Vagina (tissue), 2 donors: Measurements from ENCODE around the gene SKIC3.

Experiments used
- POLR2AphosphoS5 ChIP-seq, 2 donors: sonication (generic); formaldehyde crosslinking; IDR thresholded peaks; one replicate each; pipeline ENCODE4 v1.9.0; 2017; ENCODE audit warnings: antibody characterized with exemption in 2 of 2, mild to moderate bottlenecking in 2 of 2, low read depth in 1 of 2; ENCODE audit not compliant: insufficient read depth in 1 of 2
- TF ChIP-seq, protein P1 (sequence below), 3 experiments: fragments of 450-650 bp in 2 of 3; fragments of 200-600 bp in 1 of 3; sonication (generic) in 1 of 3; IDR thresholded peaks; one replicate each; pipeline ENCODE4 v1.5.1; 2017 to 2019; ENCODE audit warnings: antibody characterized with exemption in 3 of 3, mild to moderate bottlenecking in 2 of 3, moderate library complexity in 2 of 3

DNA sequence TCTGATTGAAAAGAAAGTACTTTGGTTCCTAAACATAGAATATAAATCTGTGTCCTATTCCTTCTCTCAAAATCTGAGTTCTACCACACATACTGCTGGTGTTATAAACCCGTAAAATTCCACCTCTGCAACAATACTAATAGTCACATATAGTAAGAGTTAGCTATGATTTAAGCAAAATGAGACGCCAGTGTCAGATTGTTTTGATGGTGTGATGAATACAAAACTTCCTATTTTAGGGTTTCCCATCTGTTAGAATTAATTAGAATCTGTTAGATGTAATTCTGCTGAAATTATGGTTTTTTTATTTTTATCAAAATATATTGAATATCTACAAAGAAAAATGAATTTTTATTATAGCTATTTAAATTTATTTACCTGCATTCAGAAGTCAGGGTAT lies 26.8 kb upstream of the SKIC3 start:
- TF ChIP-seq, protein P1, sequence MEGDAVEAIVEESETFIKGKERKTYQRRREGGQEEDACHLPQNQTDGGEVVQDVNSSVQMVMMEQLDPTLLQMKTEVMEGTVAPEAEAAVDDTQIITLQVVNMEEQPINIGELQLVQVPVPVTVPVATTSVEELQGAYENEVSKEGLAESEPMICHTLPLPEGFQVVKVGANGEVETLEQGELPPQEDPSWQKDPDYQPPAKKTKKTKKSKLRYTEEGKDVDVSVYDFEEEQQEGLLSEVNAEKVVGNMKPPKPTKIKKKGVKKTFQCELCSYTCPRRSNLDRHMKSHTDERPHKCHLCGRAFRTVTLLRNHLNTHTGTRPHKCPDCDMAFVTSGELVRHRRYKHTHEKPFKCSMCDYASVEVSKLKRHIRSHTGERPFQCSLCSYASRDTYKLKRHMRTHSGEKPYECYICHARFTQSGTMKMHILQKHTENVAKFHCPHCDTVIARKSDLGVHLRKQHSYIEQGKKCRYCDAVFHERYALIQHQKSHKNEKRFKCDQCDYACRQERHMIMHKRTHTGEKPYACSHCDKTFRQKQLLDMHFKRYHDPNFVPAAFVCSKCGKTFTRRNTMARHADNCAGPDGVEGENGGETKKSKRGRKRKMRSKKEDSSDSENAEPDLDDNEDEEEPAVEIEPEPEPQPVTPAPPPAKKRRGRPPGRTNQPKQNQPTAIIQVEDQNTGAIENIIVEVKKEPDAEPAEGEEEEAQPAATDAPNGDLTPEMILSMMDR (IDR thresholded peaks at IDR 0.05) = no peak
- TF ChIP-seq POLR2AphosphoS5 (IDR thresholded peaks at IDR 0.05; ENCODE audit: insufficient read depth in 1 of 2, low read depth in 1 of 2) = no peak
